Naive thymus-derived CD8-positive, alpha-beta T cell (primary cell): ENCODE results near the gene TSPAN8. TPM values are rescaled to one million over a fixed set of nuclear protein-coding genes. Genes with fewer than 3 reads are reported as not detected.
"Not testable (repeated sequence)": the region's sequence is repeated elsewhere in the genome, so short reads cannot be mapped to it uniquely, and the experiment has no call there.

Experiments used
- ATAC-seq, 2 donors: fragments of 150-1000 bp; cut with Tn5 transposase in 1 of 2; sonication (Bioruptor Pico), chemical (Tn5 transposase) in 1 of 2; 1 replicate in 1 of 2; 2 replicates in 1 of 2; pipeline ENCODE4 v1.10.0; 2021; ENCODE audit warnings: mild to moderate bottlenecking in 2 of 2, moderate library complexity in 2 of 2
- POLR2A ChIA-PET: fragments of 350-600 bp; sonication (Branson Sonifier 250); formaldehyde crosslinking; loops from one replicate; lab custom pipeline; 2021; ENCODE audit warnings: antibody characterized with exemption; lab: Charles Lee
- DNase-seq, 10 donors: peaks; one replicate each; pipeline versions ENCODE4 v3.0.0 to v3.0.0-alpha.2; 2020 to 2022
- H3K27ac Mint-ChIP-seq, 10 donors: one replicate each; pipeline ENCODE4 v1.8.0; 2020 to 2022; ENCODE audit warnings: mild to moderate bottlenecking in 10 of 10, mixed read lengths in 10 of 10, moderate library complexity in 4 of 10, inconsistent platforms in 1 of 10
- H3K27me3 Mint-ChIP-seq, 5 donors: one replicate each; pipeline ENCODE4 v1.8.0; 2021 to 2022; ENCODE audit warnings: mixed read lengths in 5 of 5
- H3K36me3 Mint-ChIP-seq, 3 donors: one replicate each; pipeline ENCODE4 v1.8.0; 2020 to 2022; ENCODE audit warnings: mixed read lengths in 3 of 3, mild to moderate bottlenecking in 2 of 3, inconsistent platforms in 1 of 3
- H3K4me1 Mint-ChIP-seq, 4 donors: one replicate each; pipeline ENCODE4 v1.8.0; 2021 to 2022; ENCODE audit warnings: mixed read lengths in 4 of 4
- H3K4me3 Mint-ChIP-seq, 10 donors: one replicate each; pipeline ENCODE4 v1.8.0; 2020 to 2022; ENCODE audit warnings: mild to moderate bottlenecking in 10 of 10, mixed read lengths in 10 of 10, moderate library complexity in 6 of 10, inconsistent platforms in 1 of 10
- H3K9me3 Mint-ChIP-seq, 9 donors: one replicate each; pipeline ENCODE4 v1.8.0; 2020 to 2022; ENCODE audit warnings: mixed read lengths in 9 of 9, mild to moderate bottlenecking in 3 of 9, inconsistent platforms in 1 of 9, moderate library complexity in 1 of 9
- polyA plus RNA-seq, 3 donors: library from polyadenylated mRNA; unstranded; fragments of 300-500 nt; fragmentation: Illumina TruSeq; gene quantifications; one replicate each; pipeline ENCODE4 v1.2.3, GENCODE V29; 2021
- total RNA-seq, 8 experiments: library from RNA in 2 of 8; stranded (reverse) in 2 of 8; gene quantifications; one replicate each; pipeline ENCODE4 v1.2.3 and lab custom pipeline; 2021 to 2026

Gene TSPAN8
- total and polyA plus RNA-seq, 5 experiments from 2014 or later = not detected

DNA sequence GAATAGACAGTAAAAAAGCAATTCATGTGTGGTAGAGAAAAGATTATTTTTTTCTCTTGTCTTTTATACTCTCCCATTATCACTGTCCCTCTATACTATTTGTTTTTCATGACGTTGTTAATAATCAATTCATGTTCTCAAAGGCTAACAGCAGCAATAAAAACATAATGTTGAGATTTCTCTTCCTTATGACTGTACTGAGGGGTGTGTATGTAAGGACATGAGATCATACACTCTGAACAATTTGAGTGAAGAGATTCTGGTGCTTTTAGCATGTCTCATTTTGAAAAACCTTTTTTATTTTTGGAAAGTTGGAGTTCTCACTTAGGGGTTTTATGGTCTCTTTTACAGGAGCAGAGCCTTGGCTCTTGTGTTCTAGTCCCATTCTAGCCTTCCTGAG is 3.8 kb upstream of the TSPAN8 start:
- POLR2A ChIA-PET = no interaction called here
- H3K4me1 Mint-ChIP-seq = no peaks in the 10 kb centered on the region
- no peak overlapping the region for H3K27ac Mint-ChIP-seq
- DNase-seq (no peak), ATAC-seq (no peak)
- H3K4me3 Mint-ChIP-seq = no peak overlapping the region
- peaks cover 0 to 5% (median 0%) of the 10 kb centered on the region in 9 donors for H3K9me3 Mint-ChIP-seq
- peaks cover 0 to 12% (median 0%) of the 10 kb centered on the region in 5 donors for H3K27me3 Mint-ChIP-seq
- no peaks in the 10 kb centered on the region for H3K36me3 Mint-ChIP-seq

DNA sequence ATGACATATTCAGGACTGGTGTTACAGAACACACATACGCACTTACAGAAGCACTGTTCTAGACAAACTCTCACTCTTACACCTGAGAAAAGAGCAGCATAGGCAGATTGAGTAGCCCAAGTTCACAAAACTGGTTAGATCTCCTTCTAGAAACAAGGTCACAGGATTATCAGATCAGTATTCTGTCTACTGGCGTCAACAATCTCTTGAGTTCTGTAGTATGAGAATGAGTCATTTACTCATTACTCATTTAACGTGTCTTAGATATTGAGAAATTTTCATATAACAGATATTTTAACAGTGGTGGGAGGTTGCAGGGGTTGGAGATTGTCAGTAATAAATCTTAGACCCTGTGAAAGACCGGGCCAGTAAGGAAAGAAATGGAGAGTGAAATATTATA is 2.8 kb upstream of the TSPAN8 start:
- POLR2A ChIA-PET = no interaction called here
- Mint-ChIP-seq H3K36me3 (no peaks in the 10 kb centered on the region), H3K27ac (no peak overlapping the region), H3K4me3 (no peak overlapping the region), H3K4me1 (no peaks in the 10 kb centered on the region), H3K9me3 (peaks cover 0 to 4% (median 0%) of the 10 kb centered on the region in 9 donors), H3K27me3 (peaks cover 0 to 12% (median 0%) of the 10 kb centered on the region in 5 donors)
- ATAC-seq = no peak
- no peak for DNase-seq

DNA sequence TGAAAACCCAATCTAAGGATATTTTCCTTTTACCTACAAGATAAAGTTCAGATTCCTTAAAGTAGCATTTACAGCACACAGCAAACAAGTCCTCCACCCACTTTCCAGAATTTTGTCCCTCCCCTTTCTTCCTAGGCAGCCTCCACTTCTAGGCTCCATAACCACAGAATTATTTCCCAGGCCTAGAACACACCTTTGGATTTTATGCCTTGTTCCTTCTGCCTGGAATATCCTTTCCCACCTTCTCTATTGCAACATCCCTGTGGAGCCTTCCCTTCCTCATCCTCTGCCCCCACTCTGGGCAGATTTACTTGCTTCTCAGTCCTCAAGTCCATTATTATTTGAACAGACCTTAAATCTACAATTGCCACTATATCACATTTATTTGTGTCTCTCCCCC is 2.1 kb upstream of the TSPAN8 start:
- ATAC-seq (no peak), DNase-seq (no peak)
- Mint-ChIP-seq H3K9me3 (peaks cover 0 to 5% (median 0%) of the 10 kb centered on the region in 9 donors), H3K27me3 (peaks cover 0 to 11% (median 0%) of the 10 kb centered on the region in 5 donors), H3K27ac (no peak overlapping the region), H3K4me1 (no peaks in the 10 kb centered on the region), H3K36me3 (no peaks in the 10 kb centered on the region), H3K4me3 (no peak overlapping the region)
- POLR2A ChIA-PET = no interaction called here

DNA sequence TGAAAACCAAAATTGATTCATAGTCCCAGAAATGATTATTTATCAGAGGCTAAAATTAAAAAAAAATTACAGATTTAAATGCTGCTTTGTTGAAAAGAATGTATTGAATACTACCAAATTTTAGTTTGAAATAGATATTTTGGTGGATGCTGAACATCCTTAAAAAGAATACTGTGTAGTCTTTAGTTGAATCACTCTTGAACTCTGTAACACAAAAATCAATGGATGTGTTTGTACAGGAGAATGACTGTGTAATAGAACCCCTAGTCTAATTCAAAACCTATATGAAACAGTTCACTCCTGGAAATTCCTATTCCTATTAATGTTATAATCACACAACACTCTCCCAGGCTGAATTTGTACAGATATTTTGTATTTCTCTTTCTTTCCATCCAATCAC is 1.5 kb upstream of the TSPAN8 start:
- ATAC-seq (no peak), DNase-seq (no peak)
- Mint-ChIP-seq H3K27me3 (peaks cover 0 to 10% (median 0%) of the 10 kb centered on the region in 5 donors), H3K4me1 (no peaks in the 10 kb centered on the region), H3K27ac (no peak overlapping the region), H3K9me3 (peaks cover 0 to 4% (median 0%) of the 10 kb centered on the region in 9 donors), H3K36me3 (no peaks in the 10 kb centered on the region), H3K4me3 (no peak overlapping the region)
- POLR2A ChIA-PET = no interaction called here

DNA sequence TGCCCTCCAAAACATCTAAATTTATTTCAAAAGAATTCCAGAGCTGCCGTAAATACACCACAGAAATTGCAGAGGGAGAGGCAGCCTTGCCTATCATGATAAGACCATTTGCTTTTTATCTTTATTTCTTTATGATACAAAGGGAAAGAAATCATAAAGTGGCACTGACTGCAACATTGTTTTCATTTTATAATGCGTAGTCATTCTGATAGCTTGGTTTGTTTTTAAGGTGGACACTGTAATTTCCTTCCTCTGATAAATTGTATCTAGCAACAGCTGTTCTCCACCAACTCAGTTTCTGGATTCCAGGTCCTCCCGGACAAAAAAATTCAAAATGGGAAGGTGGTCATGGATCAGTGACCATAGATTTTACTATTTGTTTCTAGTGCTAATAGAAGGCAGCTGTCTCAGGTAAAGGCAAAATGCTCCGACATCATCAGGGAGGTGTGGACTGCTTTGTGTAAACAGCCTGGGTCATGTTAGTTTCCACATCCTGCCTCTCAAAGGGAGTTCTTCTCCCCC is 623 bp upstream of the TSPAN8 start:
- Mint-ChIP-seq H3K4me3 (no peak overlapping the region), H3K4me1 (no peaks in the 10 kb centered on the region), H3K9me3 (peaks cover 0 to 4% (median 0%) of the 10 kb centered on the region in 9 donors), H3K27me3 (peaks cover 0 to 10% (median 0%) of the 10 kb centered on the region in 5 donors), H3K27ac (no peak overlapping the region), H3K36me3 (no peaks in the 10 kb centered on the region)
- DNase-seq (no peak), ATAC-seq (no peak)
- POLR2A ChIA-PET = no interaction called here

DNA sequence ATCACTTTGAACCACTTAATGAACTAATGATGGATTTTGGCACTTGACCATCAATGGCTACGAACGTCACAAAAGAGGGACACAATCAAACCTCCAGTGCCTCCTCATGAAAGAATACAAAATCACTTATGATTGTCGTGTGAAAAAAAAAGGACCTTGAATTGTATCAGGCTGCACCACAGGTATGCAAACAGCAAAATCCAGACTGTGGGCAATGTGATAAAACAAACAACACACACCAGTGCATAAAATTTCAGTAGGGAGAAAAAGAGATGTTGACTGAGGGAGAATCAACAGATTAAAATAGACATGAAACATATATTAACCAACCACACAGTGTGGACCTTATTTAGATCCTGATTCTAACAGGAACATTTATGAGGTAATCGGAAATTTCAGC is 2.6 kb downstream of the TSPAN8 start:
- POLR2A ChIA-PET = no interaction called here
- H3K4me3 Mint-ChIP-seq = no peak overlapping the region
- H3K4me1 Mint-ChIP-seq = no peaks in the 10 kb centered on the region
- H3K27me3 Mint-ChIP-seq = peaks cover 0 to 13% (median 0%) of the 10 kb centered on the region in 5 donors
- no peak overlapping the region for H3K27ac Mint-ChIP-seq
- peaks cover 0 to 3% (median 0%) of the 10 kb centered on the region in 3 donors for H3K36me3 Mint-ChIP-seq
- peaks cover 0 to 17% (median 6%) of the 10 kb centered on the region in 9 donors for H3K9me3 Mint-ChIP-seq
- ATAC-seq (no peak), DNase-seq (no peak)

DNA sequence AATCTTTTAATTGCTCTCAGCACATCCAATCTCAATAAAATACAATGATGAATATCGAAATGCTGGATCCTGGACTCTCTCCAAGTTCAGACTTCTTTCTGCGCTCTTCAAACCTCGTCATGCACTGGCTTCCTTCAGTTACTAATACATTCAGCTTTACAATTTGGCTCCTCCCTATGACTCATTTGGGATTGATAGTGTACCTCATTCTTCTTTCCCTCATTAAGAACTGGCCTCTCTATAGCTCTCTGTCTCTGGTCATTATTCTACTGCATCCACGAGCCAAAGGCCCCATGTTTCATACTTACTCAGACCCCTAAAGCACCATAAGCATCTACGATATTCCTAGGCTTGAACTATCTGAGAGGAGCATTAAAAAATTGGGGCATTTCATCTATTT is 4.9 kb downstream of the TSPAN8 start:
- no peaks in the 10 kb centered on the region for H3K4me1 Mint-ChIP-seq
- peaks cover 0 to 5% (median 0%) of the 10 kb centered on the region in 3 donors for H3K36me3 Mint-ChIP-seq
- peaks cover 0 to 6% (median 0%) of the 10 kb centered on the region in 5 donors for H3K27me3 Mint-ChIP-seq
- no peak overlapping the region for H3K27ac Mint-ChIP-seq
- H3K9me3 Mint-ChIP-seq = peaks cover 0 to 22% (median 8%) of the 10 kb centered on the region in 9 donors
- H3K4me3 Mint-ChIP-seq = no peak overlapping the region
- no peak for ATAC-seq
- DNase-seq = no peak
- POLR2A ChIA-PET = no interaction called here

DNA sequence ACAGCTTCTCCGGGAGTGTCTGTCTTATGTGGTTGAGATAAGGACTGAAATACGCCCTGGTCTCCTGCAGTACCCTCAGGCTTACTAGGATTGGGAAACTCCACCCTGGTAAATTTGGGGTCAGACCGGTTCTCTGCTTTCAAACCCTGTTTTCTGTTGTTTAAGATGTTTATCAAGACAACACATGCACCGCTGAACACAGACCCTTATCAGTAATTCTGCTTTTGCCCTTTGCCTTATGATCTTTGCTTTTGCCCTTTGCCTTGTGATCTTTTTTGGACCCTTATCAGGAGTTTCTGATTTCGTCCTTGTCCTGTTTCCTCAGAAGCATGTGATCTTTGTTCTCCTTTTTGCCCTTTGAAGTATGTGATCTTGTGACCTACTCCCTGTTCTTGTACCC is 7.8 kb downstream of the TSPAN8 start:
- H3K27me3 Mint-ChIP-seq, DNase-seq, H3K4me1 Mint-ChIP-seq, POLR2A ChIA-PET, ATAC-seq, H3K4me3 Mint-ChIP-seq, H3K27ac Mint-ChIP-seq, H3K36me3 Mint-ChIP-seq: not testable (repeated sequence)
- peaks cover 0 to 22% (median 8%) of the 10 kb centered on the region in 9 donors for H3K9me3 Mint-ChIP-seq

DNA sequence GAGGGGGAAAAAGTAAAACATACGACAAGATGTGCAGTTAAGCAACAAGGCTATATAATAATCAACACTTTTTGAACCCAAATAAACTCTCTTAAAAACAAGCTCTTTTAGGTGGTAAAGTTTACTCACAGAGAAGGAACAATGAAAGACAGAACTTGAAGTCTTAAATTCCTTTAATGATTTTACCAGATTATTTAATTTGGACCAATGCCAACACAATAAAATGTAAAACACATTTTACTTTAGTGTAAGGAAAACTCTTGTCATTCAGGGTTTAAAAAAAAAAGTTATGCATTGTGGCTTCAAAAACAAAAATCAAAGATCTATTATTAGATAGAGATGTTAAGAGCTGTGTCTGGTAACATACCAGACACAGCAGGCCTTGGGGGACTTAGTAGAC is 13.1 kb downstream of the TSPAN8 start:
- no peaks in the 10 kb centered on the region for H3K9me3 Mint-ChIP-seq
- H3K27me3 Mint-ChIP-seq = no peaks in the 10 kb centered on the region
- H3K27ac Mint-ChIP-seq = no peak overlapping the region
- DNase-seq (no peak), ATAC-seq (no peak)
- POLR2A ChIA-PET = no interaction called here
- no peaks in the 10 kb centered on the region for H3K36me3 Mint-ChIP-seq
- H3K4me3 Mint-ChIP-seq = no peak overlapping the region
- no peaks in the 10 kb centered on the region for H3K4me1 Mint-ChIP-seq

DNA sequence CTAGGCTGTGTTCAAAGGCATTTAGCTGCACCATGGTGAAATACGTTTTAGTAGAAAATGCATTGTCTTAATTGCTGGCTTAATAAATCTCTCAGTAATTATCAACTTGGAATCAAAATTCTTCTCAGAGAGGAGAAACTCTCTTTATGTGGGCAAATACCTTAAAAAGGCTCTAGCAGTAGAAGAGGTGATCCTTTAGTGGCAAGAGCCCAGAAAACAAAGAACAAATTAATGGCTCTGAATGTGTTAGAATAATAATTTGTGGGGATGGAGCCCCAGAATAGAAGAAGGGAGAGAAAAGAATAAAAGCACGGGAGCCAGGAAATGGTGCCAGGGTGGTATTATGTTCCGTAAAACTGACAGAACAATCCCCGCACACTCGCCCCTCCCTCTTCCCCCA is 14.8 kb downstream of the TSPAN8 start:
- Mint-ChIP-seq H3K4me1 (no peaks in the 10 kb centered on the region), H3K27ac (no peak overlapping the region), H3K4me3 (no peak overlapping the region), H3K36me3 (no peaks in the 10 kb centered on the region), H3K27me3 (peaks cover 0 to 4% (median 0%) of the 10 kb centered on the region in 5 donors), H3K9me3 (no peaks in the 10 kb centered on the region)
- DNase-seq (no peak), ATAC-seq (no peak)
- POLR2A ChIA-PET = no interaction called here

DNA sequence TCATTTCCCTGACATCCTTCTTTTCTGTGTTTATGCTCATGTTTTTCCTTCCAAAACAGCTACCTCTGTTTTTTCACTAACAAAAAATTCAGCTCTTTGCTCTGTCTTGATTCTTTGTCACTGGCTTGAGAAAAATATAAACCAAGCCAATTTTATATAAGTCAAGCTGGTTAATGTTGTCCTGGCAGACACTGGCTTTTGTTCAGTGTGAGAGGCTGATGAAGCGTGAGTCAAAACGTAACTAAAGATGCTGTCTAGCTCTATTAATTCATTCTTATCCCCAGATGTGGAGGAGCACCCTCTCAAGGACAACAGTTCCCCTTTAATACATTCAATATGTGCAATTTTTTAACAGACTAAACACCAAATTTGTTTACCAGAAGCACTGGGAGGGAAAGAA is 15.8 kb downstream of the TSPAN8 start:
- POLR2A ChIA-PET = no interaction called here
- no peaks in the 10 kb centered on the region for H3K36me3 Mint-ChIP-seq
- H3K9me3 Mint-ChIP-seq = no peaks in the 10 kb centered on the region
- H3K4me1 Mint-ChIP-seq = no peaks in the 10 kb centered on the region
- DNase-seq = no peak
- ATAC-seq = no peak
- H3K27ac Mint-ChIP-seq = no peak overlapping the region
- H3K4me3 Mint-ChIP-seq = no peak overlapping the region
- H3K27me3 Mint-ChIP-seq = peaks cover 0 to 4% (median 0%) of the 10 kb centered on the region in 5 donors

DNA sequence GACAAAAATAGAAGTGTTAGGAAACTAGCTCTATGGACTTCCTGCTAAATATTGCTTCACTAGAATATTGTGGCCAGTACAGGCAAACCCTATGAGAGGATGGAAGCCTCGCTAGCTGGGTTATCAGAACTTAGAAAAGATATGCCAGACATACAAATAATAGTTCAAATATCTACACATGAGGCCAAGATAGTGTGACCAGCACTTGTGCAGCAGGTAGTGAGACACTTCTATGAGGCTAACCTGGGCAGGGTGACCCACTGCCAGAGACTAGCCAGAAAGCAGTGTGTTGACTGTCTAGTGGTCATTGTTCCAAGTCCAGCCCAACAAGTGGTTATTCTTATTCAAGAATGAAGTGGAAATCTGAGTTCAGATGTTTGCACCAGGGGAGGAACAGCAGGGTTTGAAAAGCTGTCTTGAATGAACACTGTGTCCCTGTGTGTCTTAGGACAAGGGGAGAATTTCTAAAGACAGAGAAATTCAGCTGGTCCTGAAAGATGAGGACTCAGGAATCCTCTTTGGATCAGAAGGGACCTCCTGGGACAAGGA is 16.3 kb downstream of the TSPAN8 start:
- Mint-ChIP-seq H3K27ac (no peak overlapping the region), H3K9me3 (no peaks in the 10 kb centered on the region), H3K4me3 (no peak overlapping the region), H3K36me3 (no peaks in the 10 kb centered on the region), H3K27me3 (peaks cover 0 to 4% (median 0%) of the 10 kb centered on the region in 5 donors), H3K4me1 (no peaks in the 10 kb centered on the region)
- ATAC-seq (peak in 1 of 2 donors; percentile 22), DNase-seq (no peak)
- POLR2A ChIA-PET = no interaction called here

DNA sequence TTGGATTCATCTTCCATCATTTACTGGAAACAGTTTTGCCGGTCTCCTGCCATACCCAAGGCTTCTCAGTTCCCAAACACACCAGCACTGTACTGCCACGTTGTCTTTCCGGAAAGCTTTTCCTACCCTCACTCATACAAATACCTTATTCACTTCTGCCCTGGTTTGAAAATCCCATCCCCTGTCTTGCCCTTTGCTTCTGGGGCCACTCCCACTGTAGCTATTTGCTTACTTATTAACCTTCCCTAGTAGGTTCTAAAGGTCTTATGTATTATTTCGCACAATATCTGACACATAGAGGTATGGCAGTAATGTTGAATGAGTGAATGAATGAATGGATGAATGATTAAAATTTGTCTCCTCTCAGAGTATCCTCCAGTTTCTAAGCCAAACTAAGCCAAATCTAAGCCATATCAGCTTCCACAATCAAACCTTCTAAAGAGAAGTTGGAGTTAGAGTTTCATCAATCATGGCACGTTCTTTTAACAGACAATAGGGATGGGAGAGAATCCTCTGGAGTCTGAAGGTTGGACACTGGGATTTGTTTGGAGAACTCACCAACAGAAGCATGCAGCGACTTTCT is 18.6 kb downstream of the TSPAN8 start:
- Mint-ChIP-seq H3K4me1 (no peaks in the 10 kb centered on the region), H3K27me3 (peaks cover 0 to 13% (median 0%) of the 10 kb centered on the region in 5 donors), H3K36me3 (no peaks in the 10 kb centered on the region), H3K27ac (no peak overlapping the region), H3K4me3 (no peak overlapping the region), H3K9me3 (peaks cover 0 to 8% (median 0%) of the 10 kb centered on the region in 9 donors)
- no peak for DNase-seq
- no peak for ATAC-seq
- POLR2A ChIA-PET = no interaction called here
